RPMI8226 (cell line): Measurements from ENCODE around the gene NRXN3.
A peak's percentile ranks its signal among the peaks of the same experiment; 100 is the strongest.
"Not testable (repeated sequence)": the region's sequence is repeated elsewhere in the genome, so short reads cannot be mapped to it uniquely, and the experiment has no call there.

Experiments
- DNase-seq: peaks from one replicate; pipeline ENCODE4 v3.0.0-alpha.2; 2015

The NRXN3 gene

DNA sequence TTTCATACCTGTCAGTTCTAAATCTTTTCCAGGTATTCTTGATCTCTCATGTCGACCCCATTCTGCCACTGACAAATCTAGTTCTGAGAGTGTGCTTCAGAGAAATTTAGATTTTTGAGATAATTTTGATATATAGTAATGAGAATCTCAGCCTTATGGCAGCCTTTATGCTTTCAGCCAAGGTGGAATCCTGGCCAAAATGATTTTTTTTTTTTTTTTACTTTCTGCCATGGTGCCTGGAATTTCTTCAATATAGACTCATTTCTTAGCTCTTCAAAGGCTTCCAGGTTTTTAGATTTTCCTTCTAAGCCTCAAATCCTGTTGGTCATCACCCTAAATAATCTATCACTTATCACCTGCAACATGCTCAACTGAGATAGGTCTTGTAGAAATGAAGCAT, 926.6 kb downstream of the NRXN3 start:
- DNase-seq: no peak

GRCh38 chr14:79098324-79098723, 928.2 kb downstream of the NRXN3 start:
- DNase-seq: no peak

DNA sequence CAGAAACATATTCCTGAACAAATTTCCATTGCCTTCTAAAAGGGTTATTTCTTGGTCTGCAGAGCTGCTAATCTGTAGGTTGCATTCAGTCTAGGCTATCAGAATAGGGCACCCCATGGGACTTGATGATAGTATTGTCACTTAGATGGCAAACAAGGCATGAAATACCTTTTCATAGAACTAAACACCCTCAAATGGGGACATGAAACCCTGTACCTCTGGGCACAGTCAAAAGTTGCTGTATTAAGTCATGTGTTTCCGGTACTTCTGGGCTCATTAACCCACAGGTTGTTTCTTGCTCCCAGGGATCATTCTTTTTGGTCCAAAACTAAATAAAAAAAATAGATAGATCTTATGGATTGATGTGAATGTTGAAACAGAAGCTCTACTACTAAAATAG, 930.4 kb downstream of the NRXN3 start:
- DNase-seq: no peak

- no peak for DNase-seq
Measured at GRCh38 chr14:79101388-79101787, 931.2 kb downstream of the NRXN3 start.

DNA sequence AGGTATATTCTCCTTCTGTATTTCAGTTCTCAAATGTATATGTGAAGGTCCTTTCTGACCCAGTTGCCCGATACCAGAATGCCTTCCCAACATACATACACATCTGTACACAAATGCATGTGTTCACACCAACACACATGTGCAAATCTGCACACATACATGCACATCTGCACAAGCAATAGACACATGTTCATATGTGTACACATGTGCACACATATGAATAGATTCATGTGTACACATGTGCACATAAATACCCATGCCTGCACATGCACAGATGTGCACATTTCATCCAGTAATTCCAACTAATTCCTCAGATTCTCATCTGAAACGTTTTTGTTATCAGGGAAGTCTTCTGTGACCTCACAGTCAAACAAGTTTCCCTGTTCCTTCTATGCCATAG, 933.6 kb downstream of the NRXN3 start:
- no peak for DNase-seq

GRCh38 chr14:79110564-79110963, 940.4 kb downstream of the NRXN3 start:
- not testable (repeated sequence) for DNase-seq

DNA sequence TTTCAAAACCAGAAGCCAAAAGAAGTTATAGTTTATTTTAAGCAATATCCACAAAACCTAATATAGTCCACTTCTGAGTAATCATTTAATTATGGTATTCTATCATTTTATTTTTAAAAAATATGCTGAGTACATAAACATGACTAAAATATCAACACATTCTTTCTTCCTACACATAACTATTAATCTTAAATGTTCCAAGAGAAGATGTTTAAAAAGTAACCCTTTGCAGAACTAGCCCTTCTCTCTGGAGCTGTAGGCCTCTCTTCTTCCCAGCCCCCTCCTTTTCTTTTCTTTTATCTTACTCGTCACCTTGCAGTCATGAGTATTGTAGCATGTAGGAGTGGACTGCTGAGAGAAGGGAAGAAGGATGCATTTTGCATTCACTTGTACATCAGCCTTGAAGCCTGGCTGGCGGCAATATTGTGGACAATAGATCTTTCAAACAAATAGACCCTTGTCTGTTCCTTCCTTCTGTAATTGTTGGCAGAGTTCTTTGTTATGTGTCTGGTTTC, 941.9 kb downstream of the NRXN3 start:
- no peak for DNase-seq

DNA sequence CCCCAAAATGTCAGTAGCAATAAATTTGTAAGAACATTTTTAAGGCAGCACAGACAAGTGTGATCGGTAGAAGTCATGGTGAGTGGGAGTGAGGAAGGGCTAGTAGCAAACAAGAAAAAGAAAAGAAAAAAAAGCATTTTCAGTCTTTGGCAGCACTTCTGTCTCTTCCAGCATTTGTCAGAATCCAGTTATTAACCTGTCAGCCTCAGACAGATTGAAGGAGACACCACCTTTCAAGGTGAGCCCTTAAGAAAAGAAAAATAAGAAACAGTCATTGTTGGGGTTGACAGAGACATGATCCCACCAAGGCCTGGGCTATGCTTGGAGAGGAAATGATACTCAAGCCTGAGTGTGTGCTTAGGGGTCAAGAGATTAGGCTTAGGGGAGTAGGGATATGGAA, 947.4 kb downstream of the NRXN3 start:
- no peak for DNase-seq

DNA sequence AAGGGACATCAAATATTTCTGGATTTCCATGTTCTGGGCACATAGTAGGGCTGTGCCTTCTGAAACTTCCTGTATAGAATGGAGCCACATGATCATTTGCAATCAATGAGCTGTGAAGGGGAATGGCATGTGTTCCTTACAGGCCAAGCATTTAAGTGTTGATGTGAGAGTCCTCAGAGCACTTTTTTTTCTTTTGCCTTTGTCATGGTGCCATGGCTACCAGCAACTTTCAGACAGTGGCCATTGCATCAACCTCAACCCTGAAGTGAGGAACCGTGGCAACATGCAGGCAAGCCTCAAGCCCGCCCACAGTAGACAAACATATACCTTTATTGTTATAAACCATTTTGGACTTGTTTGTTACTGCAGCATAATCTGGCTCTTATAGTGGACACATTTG, 948.1 kb downstream of the NRXN3 start:
- DNase-seq: no peak

DNA sequence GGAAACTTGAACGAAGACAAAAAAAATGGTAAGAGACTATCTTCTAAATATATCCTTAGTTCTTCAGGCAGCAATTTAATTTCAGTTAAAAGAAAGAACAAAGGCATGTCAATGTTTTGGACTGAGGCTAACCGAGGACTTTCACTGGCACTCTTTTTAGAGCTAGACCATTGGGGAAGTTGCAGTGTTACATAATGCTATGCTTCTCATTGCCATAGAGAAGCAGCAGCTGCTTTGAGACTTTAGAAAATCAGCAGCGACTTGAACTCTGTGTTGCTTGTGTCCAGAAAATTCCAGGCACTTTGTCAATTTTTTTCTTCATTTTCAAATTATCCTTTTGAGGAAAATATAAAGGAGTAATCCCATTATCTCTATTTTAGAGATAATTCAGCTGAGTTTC, 964.2 kb downstream of the NRXN3 start:
- DNase-seq: no peak

- DNase-seq: no peak
Measured at GRCh38 chr14:79136071-79137044, 966.2 kb downstream of the NRXN3 start.

DNA sequence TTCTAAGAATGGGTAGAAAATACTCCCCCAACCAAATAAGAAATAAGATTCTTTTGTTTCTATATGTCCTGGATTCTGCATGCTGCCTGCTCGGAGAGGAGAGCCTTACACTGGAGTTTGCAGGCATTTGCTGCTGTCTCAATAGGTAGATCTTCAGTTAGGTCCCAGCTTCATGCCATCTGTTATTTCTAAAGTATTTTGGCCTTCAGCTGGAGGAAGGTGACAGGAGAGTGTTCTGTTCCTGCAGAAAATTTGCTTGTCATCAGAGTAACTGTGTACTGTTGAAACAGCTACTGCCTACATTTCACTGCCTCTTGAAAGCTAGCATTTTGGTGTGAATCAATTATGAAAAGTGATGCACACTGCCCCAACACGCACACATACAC, 966.9 kb downstream of the NRXN3 start:
- no peak for DNase-seq

- DNase-seq: no peak
Measured at GRCh38 chr14:79137836-79138235, 967.7 kb downstream of the NRXN3 start.

DNA sequence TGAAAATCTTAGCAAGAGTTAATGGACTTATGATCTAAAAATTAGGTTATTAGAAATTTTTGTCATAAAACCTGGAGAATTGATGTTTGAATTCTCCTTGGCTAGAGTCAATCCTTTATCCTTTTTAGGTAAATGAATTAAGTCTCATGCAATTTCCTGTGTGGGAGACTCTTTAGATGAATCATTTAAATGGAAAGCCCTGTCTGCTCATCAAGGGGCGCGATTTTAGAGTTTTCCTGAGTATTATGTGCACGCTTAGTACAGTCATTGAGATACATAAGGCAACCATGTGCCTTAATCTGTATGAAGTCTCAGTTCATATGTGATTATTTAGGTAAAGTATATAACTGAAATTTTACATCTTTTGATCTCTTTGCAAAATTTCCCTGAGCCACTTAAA, 974.7 kb downstream of the NRXN3 start:
- no peak for DNase-seq

- DNase-seq: no peak
Measured at GRCh38 chr14:79150226-79150625, 980.1 kb downstream of the NRXN3 start.

DNA sequence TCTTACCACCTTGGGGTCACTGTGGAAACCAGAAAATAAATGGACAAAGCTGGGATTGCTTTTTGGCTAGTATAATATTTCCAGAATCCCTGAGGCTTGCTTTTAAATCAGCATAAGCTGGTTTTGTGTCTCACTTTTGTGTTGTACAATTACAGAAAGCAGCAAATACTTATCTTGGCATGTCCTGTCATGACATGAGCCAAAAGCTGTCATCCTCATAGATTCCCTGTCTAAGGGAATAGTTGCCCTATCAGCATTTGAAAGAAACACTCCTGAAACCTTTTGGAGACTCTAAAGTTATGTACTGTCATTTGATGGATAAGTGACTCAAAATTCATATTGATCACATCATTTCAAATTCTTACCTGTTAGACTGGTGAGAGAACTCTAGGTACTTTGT, 987.2 kb downstream of the NRXN3 start:
- DNase-seq: no peak

DNA sequence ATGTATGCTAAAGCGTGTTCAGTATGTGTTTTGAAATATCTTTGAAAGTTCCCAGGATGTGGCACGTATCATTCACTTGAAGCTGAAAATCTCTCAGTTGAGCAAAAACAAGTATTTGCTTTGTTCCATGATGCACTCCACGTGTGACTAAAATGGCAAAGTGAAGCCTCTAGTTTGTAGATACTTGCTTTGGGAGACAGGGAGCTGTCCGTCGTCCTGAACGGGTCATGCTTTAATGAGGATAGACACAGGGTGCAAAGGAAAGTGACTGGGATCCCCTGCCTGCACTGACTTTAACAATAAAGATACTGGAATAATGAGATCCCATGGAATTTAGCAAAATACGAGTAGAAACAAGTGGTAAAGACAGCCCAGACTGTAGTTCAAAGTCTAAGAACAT, 991.4 kb downstream of the NRXN3 start:
- DNase-seq: peak; percentile 20

GRCh38 chr14:79162833-79163232, 992.7 kb downstream of the NRXN3 start:
- no peak for DNase-seq

DNA sequence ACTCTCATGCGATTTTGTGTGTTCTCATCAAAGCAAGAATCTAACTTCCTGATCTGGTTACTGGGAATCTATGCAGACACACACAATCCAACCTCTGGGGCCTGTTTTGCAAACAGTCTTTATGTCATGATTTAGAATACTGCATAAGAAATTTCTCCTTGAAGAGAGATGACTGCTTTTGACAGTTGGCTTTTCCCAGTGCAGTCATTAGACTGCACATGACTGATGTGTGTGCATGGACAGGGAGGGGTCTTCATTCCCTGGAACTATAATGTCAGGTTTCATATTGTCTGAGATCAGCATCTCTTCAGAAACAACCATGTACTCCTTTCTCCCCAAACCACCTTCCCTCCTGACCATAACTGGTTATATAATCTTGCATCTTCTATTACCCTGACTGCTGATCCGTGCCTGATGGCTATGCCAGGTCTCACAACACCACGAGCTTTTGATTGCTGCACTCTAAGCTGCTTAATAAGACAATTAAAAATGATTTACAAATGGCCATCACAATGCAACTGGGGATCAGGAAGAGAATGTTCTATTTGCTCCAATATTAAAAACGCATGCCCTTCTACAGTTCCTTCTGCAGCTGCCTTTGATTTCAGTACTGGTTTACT, 995.4 kb downstream of the NRXN3 start:
- no peak for DNase-seq

DNA sequence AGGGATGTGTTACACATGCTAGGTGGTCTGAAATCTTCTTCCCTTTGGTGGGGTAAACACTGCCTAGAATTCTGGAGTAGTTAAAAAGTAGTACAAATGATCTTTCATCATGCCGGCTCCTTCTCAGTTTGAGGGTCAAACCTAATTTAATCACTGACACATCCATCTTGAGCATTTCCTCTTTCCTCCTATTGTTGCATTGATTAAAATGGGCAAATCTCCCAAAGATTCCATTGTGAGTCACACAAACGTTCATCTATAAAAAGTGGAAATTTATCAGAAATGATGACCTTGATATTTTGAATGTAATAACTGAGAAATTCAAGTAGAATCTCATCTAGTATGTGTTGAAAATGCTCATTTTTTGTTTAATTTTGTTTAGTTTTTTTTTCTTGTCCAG, 996.0 kb downstream of the NRXN3 start:
- no peak for DNase-seq

DNA sequence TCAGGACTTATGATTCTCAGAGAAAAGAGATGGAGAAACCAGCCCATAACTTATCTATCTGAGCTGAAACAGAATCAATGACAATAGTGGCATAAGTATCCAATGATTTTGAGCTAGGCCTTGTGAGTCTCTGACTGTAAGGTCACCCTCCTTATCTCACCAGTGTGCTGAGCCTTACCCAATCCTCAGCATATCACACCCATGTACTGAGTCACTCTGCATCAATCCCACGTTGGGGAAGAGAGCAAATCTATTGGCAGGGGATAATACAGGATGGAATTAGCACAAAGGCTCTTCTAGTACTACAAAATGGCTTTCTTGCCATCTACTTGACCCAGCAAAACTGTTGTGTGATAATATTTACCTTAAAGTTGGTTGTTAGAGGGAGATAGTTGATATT, 997.8 kb downstream of the NRXN3 start:
- no peak for DNase-seq

- no peak for DNase-seq
Measured at GRCh38 chr14:79175671-79176070, 1005.5 kb downstream of the NRXN3 start.

DNA sequence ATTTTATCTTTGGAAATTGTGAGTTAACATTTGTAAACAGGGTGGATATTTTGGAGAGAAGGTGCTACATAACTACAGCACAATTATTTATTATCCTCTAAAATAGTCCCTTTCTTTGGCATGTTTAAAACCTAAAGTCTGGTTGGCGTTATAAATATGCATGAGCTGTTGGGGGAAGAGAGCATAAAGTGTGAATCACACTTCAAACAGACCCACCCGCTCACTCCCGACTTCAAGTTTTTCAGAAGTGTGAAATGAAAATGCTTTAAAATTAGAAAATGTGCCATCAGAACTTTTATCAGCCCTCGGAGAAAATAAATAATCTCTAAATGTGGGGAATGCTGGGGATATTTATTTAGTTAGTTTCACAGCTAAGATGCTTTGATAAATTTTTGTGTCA, 1006.9 kb downstream of the NRXN3 start:
- no peak for DNase-seq

GRCh38 chr14:79178719-79179118, 1008.5 kb downstream of the NRXN3 start:
- DNase-seq: no peak
